ENCODE results near the gene SETD1B.
A peak's percentile ranks its signal among the peaks of the same experiment; 100 is the strongest.
"Not testable (repeated sequence)": the region's sequence is repeated elsewhere in the genome, so short reads cannot be mapped to it uniquely, and the experiment has no call there.

The SETD1B gene

DNA sequence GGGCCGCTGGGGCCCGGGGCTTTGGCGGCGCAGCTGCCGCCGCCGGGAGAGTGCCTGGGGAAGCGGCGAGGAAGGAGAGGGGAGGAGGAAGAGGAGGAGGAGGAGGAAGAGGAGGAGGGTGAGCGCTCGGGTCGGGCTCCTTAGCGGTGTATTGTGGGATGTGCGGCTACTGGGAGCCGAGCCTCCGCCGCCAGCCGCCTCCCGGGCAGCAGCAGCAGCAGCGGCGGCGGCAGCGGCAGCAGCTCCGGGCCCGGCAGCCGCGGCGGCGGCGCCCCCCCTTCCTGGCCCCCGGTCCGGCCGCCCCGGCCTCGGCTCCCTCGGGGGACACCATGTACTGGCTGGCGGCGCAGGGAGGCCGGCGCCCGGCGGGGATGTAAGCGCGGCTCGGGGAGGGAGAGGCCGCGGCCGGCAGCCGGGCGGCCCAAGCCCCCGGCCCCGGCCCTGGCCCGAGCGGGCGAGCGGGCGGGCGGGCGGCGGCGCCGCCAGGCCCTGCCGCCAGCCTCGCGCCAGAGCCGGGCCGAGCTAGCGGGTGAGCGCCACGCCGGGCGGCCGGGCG lies at the start of gene SETD1B:
Gene SETD1B, plus strand, starts transcription at position 149 of the 556 bp plus-strand sequence. CDS start 729 bp downstream, outside the sequence.
- no peak for DNase-seq (ENCODE audit: low read depth in 2 of 2)

GRCh38 chr12:121754836-121755235 lies 49.0 kb upstream of the SETD1B start:
- no peak for DNase-seq (ENCODE audit: low read depth in 2 of 2)

- no peak for DNase-seq (ENCODE audit: low read depth in 2 of 2)
Observed at GRCh38 chr12:121755591-121755990, 48.2 kb upstream of the SETD1B start.

- not testable (repeated sequence) for DNase-seq (ENCODE audit: low read depth in 2 of 2)
Observed at GRCh38 chr12:121758536-121758935, 45.3 kb upstream of the SETD1B start.

- no peak for DNase-seq (ENCODE audit: low read depth in 2 of 2)
Observed at GRCh38 chr12:121762269-121762668, 41.5 kb upstream of the SETD1B start.

DNA sequence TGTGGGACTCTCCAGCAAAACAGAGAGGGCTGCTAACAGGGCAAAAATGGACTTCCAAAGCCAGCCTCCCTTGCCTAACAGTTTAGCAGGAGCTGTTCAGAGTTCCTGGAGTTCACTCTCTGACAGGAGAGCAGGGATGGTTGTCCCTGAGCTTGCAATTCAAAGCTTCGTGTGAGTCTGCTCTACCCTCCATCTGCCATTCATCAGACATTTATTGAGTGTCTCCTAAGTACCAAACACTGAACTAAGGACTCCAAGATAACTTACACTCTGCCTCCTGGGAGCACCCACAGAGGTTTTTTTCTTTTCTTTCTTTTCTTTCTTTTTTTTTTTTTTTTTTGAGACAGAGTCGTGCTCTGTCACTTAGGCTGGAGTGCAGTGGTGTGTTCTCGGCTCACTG lies 39.0 kb upstream of the SETD1B start:
- no peak for DNase-seq (ENCODE audit: low read depth in 2 of 2)

DNA sequence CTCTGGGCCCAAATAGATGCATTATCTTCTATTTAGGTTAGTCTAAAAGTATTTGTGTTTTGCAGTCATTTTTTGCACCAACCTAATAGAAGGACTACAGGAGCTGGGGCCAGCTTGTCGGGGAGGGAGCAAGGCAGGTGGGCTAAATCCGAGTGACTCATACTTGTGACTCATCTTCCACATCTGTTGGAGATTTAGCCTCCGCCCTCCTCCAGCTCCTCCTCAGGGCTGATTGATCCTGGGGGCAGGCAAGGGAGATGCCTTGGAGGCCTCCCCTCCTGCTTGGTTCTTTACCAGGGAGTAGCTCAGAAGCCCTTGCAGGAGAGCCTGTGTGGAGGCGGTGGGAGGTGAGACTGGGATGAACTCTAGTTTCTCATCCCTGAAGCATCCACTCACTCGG lies 38.2 kb upstream of the SETD1B start:
- DNase-seq (ENCODE audit: low read depth in 2 of 2) = no peak

- no peak for DNase-seq (ENCODE audit: low read depth in 2 of 2)
Observed at GRCh38 chr12:121766290-121767039, 37.3 kb upstream of the SETD1B start.

DNA sequence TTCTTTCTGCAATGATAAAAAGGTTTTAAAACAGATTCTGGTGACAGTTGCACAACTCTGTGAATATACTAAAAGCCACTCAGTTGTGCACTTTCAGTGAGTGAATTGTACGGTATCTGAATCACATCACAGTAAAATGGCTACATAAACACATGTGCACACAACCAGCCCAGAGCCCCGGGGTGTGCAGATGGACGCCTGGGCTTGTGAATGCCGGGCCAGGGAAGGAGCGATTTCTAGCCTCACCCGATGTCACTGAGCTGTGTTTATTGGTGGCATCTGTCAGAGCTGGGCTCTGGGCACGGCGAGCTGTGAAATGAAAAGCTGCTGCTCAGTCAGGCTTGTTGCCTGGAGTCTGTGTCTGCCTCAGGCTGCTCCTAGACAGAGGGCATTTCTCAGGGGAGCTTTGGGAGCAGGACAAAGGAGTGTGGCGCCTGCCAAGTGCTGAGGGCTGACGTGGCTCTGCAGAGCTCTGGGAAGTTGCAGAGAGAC lies 36.2 kb upstream of the SETD1B start:
- DNase-seq (ENCODE audit: low read depth in 2 of 2) = no peak

GRCh38 chr12:121769297-121769830 lies 34.4 kb upstream of the SETD1B start:
- no peak for DNase-seq (ENCODE audit: low read depth in 2 of 2)

DNA sequence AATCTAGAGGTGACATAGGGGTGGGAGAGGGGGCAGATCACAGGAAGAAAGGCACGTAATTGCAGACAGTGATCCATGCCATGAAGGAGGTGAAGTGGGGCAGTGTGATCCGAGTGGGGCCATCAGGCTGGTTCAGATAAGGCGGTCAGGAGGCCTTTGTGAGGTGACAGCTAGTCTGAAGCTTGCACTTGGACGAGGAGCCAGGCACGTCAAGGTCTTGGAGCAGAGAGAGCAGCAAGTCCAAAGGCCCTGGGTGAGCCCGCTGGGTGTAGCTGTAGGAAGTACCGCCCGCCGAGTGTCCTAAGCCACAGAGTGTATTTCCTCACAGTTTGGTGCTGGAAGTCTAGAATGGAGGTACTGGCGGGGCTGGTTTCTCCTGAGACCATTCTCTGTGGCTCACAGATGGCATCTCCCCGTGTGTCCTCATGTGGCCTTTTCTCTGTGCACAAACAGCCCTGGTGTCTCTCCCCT lies 33.9 kb upstream of the SETD1B start:
- DNase-seq (ENCODE audit: low read depth in 2 of 2) = no peak

GRCh38 chr12:121770388-121770787 lies 33.4 kb upstream of the SETD1B start:
- DNase-seq (ENCODE audit: low read depth in 2 of 2) = no peak

DNA sequence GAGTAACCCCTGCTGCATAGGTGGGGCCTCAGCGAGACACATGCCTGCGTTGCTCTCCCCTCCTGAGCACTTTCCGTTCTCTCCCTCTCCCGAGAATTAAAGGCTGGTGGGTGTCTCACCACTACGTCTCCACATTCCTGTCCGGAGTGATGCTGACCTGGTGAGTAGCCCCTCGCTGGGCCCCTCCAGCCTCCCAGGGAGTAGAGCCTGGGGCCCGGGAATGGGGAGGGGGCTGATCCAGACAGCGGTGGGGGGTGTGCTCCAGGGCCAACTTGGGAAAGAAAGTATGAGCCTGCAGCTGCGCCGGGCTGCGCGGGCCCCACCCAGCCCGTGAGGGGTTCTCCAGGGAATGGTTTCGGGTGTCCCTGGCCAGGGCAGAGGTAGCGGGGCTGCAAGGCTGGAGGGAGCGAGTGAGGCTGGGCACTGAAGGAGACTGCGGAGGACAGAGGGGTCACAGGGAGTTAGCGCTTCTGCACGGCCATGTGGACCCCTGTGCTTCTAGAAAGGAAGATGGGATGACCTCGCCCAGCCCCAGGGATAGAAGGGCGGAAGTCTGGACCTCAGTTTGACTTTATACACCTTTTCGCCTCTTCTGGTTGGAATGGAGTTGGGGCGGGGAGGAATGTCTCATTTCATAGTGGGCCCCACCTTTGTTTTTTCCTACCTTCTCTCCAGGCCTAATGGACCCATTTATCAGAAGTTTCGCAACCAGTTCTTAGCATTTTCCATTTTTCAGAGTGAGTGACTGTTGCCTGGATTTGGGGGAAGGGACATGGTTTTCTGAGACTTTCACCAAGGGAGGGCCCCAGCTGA lies 32.8 kb upstream of the SETD1B start:
- no peak for DNase-seq (ENCODE audit: low read depth in 2 of 2)

DNA sequence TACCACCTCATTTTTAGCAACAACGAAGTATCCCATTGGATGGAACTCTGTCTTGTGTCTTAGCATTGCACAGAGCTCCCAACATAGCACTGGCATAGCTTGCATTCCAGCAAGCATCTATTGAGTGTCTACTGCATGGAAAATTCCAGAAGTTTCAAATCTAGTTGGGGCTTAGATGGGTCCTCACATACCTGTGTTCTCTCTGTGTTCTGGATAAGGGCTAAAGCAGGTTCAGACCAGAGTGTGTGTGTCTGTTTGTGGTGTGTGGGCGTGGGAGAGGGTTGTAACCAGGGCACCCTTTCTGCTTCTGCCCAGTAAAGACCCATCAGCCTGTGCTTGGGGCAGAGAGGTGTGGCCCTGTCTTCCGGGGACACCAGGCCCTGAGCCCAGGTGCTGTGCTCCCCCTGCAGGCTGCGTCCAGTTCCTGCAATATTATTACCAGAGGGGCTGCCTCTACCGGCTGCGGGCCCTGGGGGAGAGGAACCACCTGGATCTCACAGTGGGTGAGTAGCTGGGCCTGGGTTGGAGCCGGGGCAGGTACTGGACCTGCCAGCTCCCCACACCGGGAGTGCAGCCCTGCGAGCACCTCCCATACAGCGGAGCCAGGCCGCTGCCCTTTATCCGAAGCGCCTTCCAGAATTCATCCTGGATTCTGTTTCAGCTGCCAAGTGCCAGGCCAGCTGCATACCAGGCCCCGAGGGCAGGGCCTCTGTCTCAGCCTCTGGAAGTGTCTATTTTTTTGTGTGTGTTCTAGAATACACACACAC lies 30.6 kb upstream of the SETD1B start:
- peak; percentile 49 to 65 for DNase-seq (ENCODE audit: low read depth in 2 of 2)

DNA sequence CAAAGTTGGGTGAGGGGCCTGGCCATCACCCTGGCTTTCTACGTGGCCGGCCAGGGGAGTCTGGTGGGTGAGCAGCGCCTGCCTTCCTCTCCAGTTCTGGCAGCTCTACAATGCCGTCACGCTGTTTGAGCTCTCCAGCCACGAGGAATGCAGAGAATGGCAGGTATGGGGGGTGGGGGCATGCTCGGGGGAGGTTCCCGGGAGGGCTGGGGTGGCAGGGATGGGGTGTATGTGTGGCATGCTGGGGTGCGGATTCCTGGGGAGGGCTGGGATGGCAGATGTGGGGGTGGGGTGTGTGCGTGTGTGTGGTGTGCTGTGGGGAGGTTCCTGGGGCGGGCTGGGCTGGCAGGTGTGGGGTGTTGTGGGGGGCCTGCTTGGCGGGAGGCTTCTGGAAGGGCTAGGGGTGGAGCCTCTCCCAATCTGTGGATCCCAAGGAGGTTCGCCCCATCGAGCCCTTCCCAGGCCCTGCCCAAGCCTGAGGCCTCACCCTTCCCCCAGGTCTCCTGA lies 28.8 kb upstream of the SETD1B start:
- no peak for DNase-seq (ENCODE audit: low read depth in 2 of 2)

DNA sequence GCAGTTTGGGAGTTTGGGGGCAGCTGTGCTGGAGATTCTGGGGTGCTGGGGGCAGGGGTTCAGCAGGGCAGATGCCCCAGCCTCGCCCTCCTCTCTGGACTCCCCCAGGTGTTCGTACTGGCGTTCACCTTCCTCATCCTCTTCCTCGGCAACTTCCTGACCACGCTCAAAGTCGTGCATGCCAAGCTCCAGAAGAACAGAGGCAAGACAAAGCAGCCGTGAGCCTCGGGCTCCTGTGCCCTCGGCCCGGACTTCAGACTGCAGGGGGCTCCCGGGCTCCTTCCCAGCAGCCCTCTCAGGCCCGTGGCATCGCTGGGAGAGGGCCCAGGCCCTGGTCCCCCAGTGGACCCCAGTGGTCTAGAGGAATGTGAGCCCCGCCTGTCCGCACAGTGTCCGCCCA lies 28.3 kb upstream of the SETD1B start:
- DNase-seq (ENCODE audit: low read depth in 2 of 2) = no peak

DNA sequence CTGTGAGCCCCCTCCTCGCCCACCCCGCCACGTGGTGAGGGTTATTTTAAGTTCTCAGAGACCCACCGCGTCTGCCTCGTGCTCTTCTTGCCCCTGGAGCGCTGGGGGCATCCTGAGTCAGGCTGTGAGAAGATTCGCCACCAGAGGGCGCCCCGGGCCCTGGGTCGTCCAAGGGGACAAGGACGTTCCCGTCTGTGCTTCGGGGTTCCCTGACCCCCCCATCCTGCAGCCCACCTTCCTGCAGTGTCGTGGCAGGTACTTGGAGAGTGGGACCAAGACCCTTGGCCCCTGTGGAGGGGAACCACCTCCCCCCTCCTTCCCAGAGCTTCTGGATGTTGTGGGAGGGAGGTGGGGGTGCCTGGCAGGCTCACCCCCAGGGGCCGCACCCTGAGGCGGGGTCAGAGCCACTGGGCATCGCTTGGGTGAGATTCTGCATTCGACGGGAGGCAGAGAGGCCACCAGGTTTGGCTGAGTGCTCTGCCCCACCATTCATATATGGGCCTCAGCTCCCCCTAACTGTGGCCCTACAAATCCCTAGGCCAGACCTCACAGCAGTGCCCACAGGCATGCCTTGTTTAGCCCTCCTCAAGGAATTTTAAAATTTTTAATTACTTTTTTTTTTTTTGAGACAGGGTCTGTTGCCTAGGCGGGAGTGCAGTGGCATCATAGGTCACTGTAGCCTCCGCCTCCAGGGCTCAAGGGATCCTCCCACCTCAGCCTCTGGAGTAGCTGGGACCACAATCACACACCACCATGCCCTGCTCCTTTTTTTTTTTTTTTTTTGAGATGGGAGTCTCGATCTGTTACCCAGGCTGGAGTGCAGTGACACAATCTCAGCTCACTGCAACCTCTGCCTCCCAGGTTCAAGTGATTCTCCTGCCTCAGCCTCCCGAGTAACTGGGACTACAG lies 27.4 kb upstream of the SETD1B start:
- peak; percentile 84 to 87 for DNase-seq (ENCODE audit: low read depth in 2 of 2)

DNA sequence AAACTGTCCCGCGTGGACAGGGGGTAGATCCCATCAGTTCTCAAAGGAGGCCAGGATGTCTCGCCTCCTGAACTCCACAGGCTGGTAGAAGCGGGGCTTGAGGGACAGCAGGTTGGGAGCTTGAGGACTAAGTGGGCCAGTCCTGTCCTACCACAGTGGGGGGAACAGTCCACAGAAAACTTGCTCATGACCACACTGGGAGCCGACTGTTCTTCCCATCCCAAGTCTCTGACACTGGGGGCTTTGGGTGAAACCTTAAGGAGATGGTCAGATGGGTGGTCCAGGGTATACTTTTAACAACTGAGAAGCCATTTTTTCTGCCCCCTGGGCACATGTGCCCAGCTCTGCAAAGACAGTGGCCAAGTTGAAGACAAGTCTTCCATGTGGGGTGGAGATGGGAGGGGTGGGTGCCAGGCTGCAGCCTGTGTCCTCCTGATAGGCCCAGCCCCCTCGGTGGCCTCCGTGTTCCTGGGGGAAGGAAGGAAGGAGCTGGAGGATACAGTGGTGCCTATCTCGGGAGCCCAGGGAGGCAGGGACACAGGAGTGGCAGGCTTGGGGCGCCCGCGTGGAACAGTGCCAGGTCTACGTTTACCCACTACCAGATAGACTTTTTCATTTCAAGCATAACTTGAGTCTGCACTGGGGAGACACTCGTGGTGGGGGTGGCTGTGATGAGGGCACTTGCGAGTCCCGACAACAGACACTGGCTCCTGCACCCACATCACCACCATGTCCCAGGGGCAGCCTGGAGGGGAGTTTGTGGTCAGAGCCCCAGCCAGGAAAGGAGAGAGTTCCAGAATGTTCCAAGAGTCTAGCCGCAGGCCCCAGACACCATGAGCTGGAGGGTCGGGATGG lies 25.0 kb upstream of the SETD1B start:
- DNase-seq (ENCODE audit: low read depth in 2 of 2) = no peak

DNA sequence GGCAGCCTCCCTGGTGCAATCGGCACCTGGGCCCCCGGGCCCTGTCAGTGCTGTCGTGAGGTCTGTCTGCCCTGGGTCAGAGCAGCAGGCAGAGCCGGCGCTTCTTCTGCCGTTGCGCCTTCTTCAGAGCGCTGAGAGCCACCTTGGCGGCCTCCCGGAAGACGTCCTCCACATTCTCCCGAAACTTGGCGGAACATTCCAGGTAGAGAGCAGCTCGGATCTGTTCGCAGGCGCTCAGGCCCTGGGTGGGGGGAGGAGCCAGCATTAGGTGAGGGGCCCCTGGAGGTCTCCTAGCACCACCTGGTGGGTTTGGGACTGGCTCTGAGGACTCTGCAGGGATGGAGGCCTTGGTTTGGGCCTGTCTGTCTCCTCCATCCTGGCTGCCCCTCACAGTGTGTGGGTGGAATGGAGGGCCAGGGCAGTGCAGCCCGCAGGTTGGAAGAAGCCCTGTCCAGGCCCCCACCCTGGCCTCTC lies 24.4 kb upstream of the SETD1B start:
- no peak for DNase-seq (ENCODE audit: low read depth in 2 of 2)

Measured in stimulated activated CD8-positive, alpha-beta memory T cell treated with anti-CD3 and anti-CD28 coated beads, Interleukin-2, amount 100 ng/mL, for 1 hour (primary cell).